ENCODE data around the gene H2AZ1. TPM values are rescaled to one million over a fixed set of nuclear protein-coding genes. Genes with fewer than 3 reads are reported as not detected.

The H2AZ1 gene
- total RNA-seq, 2 experiments from 2014 or later: 640 to 651 TPM

DNA sequence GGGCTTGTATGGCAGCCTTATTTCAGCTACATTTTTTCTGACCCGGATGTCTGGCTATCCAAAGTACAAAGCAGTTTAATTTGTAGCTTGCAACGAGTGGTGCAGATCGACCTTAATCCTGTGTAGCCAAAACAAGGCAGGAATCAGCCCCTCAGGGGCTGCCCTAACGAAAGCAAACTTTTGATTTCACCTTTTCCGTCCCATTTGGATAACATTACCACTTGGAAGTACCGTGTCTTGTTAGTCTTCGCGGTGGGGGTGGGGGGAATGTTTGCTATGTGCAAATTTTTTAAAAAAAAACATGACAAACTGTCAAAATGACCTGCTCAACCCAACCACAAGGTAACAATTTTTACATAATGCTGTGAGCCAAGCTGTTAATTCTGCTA, 2.9 kb downstream of the H2AZ1 start:
- ChIA-PET POLR2A (interaction anchor here (0.9 to 1.1 kb wide), 3 partner anchors 53 to 384 kb away, joined by 5 to 9 read pairs (median 6); partner anchors contain the start of genes LAMTOR3 and TRMT10A), CTCF (interaction anchor here (0.6 to 1.5 kb wide), 5 partner anchors 11 to 139 kb away, joined by 3 to 5 read pairs (median 3); partner anchors contain the start of gene LAMTOR3)

DNA sequence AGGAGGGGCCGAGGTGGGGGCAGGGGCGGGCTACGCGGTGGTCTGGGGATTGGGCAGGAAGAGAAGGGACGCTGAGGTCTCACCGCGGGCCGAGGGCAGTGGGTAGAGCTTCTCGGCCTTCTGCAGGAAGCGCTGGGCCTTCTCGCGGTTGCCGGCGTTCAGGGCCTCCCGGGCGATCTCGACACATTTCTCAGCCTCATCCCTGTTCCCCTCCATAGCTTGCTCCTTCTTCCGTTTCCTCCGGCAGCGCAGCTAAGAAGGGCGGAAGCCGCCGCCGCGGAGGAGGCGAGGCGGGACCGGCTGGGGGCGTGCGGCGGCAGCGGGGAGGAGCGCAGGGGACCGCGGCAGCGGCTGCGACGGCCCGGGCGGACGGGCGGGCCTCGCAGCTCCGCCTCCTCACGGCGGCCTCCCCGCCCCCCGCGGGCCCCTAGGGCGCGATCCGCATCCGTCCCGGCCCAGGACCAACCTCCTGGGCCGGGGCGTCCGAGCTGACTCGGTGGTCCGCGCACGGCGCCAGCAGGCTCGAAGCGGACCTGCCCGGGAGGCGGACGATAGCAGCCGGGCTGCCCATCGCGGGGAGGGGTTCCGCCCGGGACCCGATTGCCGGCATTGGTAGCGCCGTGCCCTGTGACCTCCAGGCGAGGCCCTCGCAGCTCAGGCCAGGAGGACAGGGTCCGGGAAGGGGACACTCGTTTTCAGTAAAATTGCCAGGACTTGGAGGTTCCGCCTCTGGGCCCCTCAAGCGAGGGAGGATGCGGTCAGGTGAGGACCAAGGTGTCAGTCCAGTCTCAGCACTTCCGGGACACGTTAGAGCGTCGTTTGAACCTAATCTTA, 3.5 kb downstream of the H2AZ1 start, which contains the start of gene DNAJB14:
DNAJB14 (minus strand) TSS at position 263 of the 834 bp plus-strand sequence; CDS start at position 216, 47 bp downstream.
- POLR2A ChIA-PET: interaction anchor here (0.7 to 1.1 kb wide), 5 partner anchors 52 to 383 kb away, joined by 3 to 9 read pairs (median 5); partner anchors contain the start of genes LAMTOR3 and TRMT10A
- CTCF ChIA-PET: interaction anchor here (0.7 to 1.5 kb wide), 4 partner anchors 10 to 138 kb away, joined by 3 to 5 read pairs (median 3); partner anchors contain the start of gene LAMTOR3

DNA sequence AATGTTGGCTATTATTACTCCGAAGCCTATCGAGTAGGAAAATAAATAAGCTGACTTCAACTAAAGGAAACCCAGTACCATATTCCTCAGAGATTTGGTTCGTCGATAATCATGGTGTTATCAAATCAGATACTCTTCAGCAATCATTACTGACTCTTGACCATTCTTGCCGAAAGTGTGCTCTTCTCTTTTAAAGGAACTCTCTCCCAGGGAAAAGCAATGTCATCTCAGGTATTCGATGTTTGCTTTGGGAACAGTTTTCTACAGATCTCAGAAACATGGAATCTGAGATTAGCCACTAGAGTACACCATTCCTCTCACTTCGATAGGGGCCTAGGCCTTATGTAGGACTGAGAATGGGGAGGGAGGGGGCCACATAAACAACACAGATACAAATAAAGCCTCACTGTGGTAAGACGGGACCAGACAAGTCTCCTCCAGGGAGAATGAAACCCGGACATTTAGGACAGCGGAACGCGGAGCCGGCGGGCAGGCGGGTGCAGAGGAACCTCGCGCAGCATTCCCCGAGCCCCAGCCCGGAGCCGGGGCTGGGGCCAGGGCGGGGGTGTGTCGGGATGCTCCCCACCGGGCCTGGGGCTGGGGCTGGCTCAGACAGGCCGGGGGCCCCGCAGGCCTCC, 4.2 kb downstream of the H2AZ1 start:
- ChIA-PET CTCF (interaction anchor here (1.4 to 1.5 kb wide), 2 partner anchors 10 to 52 kb away, joined by 3 to 5 read pairs; partner anchors contain the start of gene LAMTOR3), POLR2A (interaction anchor here (0.7 to 1.1 kb wide), 3 partner anchors 56 to 383 kb away, joined by 3 to 6 read pairs (median 3); partner anchors contain the start of gene TRMT10A)

DNA sequence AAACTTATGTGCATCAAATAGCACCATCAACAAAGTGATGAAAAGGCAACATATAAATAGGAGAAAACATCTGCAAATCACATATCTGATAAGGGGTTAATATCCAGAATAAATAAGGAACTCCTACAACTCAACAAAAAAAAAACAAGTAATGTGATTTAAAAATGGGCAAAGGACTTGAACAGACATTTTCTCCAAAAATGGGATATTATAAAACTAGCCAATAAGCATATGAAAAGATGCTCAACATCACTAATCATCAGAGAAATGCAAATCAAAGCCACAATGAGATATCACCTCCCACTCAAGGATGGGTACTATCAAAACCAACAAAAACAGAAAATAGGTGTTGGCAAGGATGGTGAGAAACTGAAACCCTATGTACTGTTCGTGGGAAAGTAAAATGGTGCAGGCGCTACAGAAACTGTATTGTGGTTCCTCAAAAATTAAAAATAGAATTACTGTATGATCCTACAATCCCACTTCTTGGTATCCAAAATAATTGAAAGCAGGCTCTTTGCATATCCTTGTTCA, 6.1 kb downstream of the H2AZ1 start:
- ChIA-PET CTCF (no interaction called here), POLR2A (no interaction called here)

DNA sequence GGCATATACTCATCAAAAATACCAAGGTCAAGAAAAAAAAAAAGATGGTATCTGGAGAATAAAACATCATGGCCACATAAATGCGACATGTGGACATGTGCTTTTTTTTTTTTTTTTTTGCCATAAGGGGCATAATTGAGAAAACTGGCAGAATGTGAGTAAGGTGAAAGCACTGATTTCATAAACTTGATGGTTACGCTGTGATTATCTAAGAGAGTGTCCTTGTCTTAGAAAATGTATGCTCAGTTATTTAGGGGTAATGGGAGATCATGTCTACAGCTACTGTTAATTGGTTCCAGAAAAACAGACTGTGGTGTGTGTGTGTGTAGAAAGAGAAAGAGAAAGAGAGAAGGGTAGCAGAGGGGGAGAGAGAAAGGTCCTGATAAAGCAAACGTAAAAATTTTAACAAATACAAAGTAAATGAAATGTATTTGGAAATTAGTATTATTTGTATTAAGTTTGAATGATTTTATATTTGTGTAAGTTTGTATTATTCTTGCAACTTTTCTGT, 11.8 kb downstream of the H2AZ1 start:
- ChIA-PET CTCF (interaction anchor here (0.7 kb wide), 1 partner anchor 127 kb away, joined by 3 read pairs; no protein-coding TSS in a partner anchor), POLR2A (no interaction called here)

DNA sequence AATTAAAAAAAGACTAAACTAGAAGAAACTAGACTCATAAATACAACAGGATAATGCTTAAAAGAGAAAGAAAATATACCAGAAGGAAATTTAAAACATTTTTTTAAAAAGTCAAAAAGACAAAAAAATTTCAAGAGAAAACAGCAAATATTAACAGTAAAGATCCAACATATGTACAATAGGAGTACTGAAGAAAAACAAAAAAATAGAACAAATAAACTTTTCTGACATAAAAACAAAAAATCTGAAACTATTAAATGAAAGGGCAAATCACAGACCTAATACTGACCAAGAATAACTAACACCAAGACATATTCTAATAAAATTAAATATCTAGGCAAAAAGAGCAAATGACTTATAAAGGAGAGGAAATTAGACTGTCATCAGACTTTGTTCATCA, 15.2 kb downstream of the H2AZ1 start:
- CTCF ChIA-PET: no interaction called here
- POLR2A ChIA-PET: no interaction called here

DNA sequence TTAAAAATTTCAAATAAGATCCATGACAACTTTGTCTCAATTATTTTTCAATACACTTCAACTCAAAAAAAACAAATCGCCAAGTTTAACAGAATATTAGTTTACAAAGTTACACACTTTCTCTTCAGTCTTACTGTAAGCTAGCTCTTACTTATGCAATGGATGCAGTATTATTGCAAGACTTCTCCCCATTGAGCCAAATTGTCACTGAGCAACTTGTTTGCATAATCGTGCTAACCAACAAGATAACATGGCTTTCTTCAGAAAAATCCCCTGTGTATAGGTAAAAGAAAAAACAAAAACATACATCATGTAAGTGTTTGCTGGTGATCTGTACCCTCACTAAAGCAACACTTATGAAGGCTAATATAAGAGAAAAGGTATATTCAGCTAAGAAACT, 22.5 kb downstream of the H2AZ1 start:
- ChIA-PET POLR2A (no interaction called here), CTCF (interaction anchor here (1.2 kb wide), 1 partner anchor 33 kb away, joined by 3 read pairs; the partner anchor contains the start of gene LAMTOR3)

DNA sequence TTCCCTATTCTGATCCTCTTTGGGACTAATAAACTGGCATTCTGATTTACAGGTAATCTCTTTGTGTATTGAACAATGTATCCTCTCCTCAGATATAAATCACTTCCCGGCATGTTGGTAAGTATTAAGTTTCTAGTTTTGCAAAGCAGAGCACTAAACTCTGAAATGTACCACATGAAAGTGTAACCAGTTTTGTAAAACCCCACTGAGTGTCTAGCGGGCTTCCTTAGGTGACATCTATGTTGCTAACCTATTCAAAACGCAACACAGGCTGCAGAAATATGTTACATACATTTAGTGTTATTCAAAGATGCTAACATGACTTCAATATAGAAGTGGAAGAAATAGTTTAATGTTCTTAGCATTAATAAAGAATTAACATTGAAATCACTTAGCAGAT, 28.9 kb downstream of the H2AZ1 start:
- ChIA-PET CTCF (interaction anchor here (1.4 kb wide), 1 partner anchor 11 kb away, joined by 3 read pairs; no protein-coding TSS in a partner anchor), POLR2A (no interaction called here)

DNA sequence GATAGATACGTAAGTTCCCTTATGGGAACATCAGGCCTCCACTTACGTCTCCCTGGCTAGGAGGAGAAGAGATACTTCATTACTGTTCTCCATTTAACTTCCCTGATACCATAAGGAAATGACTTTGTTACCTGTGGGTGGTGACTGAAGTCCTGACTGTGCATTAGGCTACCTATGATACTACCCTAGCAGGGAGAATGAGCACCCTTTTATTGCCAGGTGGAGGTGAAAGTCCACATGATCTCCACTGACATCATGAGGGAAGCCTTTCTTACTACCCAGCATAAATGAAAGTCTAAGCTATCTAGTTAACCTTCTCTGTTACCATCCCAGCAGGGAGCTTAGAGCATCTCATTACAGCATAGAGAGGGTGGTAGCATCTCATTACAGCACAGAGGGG, 31.4 kb downstream of the H2AZ1 start:
- ChIA-PET POLR2A (no interaction called here), CTCF (no interaction called here)

DNA sequence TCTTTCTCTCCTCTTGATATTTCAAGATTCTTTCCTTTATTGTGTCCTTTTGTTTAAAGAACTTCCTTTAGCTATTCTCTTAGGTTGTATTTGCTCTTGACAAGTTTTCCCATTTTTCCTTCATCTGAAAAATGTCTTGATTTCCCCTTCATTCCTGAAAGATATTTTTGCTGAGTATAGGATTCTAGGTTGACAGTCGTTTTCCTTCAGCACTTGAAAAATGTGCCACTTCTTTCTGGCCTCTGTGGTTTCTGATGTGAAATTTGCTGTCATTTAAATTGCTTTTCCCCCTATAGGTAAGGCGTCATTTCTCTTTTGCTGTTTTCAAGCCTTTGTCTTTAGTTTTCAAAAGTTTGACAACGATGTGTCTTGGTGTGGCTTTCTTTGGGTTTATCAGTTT, 32.5 kb downstream of the H2AZ1 start:
- POLR2A ChIA-PET: no interaction called here
- CTCF ChIA-PET: no interaction called here

DNA sequence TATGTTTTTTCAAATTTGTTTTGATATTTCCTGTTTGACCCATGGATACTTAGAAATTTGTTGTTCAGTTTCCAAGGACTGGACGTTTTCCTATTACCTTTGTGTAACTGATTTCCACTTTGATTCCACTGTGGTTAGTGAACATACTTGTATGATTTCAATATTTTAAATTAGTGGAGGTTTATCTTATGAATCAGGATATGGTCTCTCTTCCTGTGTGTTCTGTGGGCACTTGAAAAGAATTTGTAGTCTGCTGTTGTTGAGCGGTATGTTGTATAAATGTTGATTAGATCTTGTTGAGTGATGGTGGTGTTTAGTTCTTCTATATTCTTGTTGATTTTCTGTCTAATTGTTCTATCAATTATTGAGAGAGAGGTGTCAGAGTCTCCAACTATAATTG, 34.6 kb downstream of the H2AZ1 start:
- CTCF ChIA-PET: no interaction called here
- POLR2A ChIA-PET: no interaction called here

Other genes with a start within 250 kb of the H2AZ1 start
- 10 to 100 TPM; 24.1 to 24.4 TPM for gene DAPP1, start 133.4 kb downstream of the H2AZ1 start, total RNA-seq
- gene LAMTOR3, start 55.8 kb downstream of the H2AZ1 start, total RNA-seq: 10 to 100 TPM; 29.8 to 31.7 TPM
- 10 to 100 TPM; 37.3 to 39.5 TPM for gene DNAJB14, start 3.7 kb downstream of the H2AZ1 start, total RNA-seq
- under 1 TPM in 1 of 2 experiments, not detected in 1; 0.06 TPM for gene DDIT4L, start 240.2 kb upstream of the H2AZ1 start, total RNA-seq